Measurements from ENCODE around the gene BOC. TPM values are rescaled to one million over a fixed set of nuclear protein-coding genes. Genes with fewer than 3 reads are reported as not detected.

The BOC gene
- total RNA-seq, 1 experiment from 2014 or later: 3.5 TPM

DNA sequence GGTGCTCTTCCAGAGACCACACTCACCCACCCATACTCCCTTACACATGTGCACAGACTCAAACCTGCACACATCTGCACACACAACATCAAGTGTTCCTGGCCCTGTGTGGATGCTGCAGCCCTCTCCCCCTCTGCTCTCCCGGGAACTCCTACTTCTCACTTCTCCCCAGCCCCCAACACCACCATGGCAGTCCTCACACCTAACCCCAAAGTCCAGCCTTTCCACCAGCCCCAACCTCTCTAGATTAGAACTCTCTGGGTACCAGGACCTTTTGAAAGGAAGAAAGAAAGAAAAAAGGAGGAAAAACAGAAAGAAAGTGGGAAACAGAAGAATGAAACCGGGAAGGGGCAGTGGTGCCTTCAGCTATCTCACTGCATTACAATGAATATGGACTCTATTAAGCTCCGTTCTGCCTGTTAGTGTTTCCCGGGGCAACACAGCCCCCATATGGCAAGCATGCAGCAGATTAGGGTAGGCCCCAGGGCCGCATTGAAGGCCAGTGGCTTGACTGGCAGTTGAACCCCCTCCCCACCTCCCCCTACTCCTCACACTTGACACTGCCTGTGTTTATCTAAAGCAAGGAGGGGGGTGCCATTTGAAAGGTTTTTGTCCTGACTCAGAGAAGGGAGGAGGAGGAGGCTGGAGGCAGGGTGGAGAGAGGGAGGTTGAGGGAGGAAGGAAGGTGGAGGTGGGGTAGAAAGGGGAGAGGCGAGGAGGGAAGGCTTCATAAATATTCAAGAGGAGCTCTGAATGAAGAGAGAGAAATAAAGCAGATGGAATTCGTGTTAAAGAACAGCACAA is 30.1 kb downstream of the BOC start:
- Histone ChIP-seq H3K27me3 (ENCODE audit: insufficient read depth, low read length) (no peaks in the 10 kb centered on the region), H3K9me3 (ENCODE audit: control insufficient read depth, low read depth, low read length) (no peaks in the 10 kb centered on the region), H3K4me1 (ENCODE audit: insufficient read depth, low read length) (peaks cover 7% of the 10 kb centered on the region; the same call in 1 of the 2 replicates), H3K56ac (ENCODE audit: insufficient read length, low read depth, low read length) (no peak overlapping the region), H2BK12ac (ENCODE audit: insufficient read length, low read depth, low read length) (no peak overlapping the region), H4K5ac (ENCODE audit: insufficient read length, low read depth, low read length) (no peak overlapping the region), H3K4ac (ENCODE audit: low read depth, low read length) (no peak overlapping the region), H3K18ac (ENCODE audit: insufficient read length, low read depth, low read length) (peak overlapping the region; percentile 16), H3K27ac (ENCODE audit: insufficient read length, low read depth, low read length) (no peak overlapping the region), H3K79me2 (ENCODE audit: insufficient read depth, low read length) (no peaks in the 10 kb centered on the region), H3K14ac (ENCODE audit: insufficient read depth, low read length) (0 out of 2 replicates have a peak overlapping the region, but pooled peaks have one; percentile 2), H2AFZ (ENCODE audit: low read length) (no peak overlapping the region), H2AK5ac (ENCODE audit: insufficient read length, low read length) (no peak overlapping the region), H3K9ac (ENCODE audit: extremely low read depth, insufficient read length, low read length) (no peak overlapping the region), H3K23me2 (ENCODE audit: insufficient read length, low read depth, low read length, poor library complexity, severe bottlenecking) (no peaks in the 10 kb centered on the region), H2BK5ac (ENCODE audit: insufficient read length, low read length) (no peak overlapping the region), H4K20me1 (ENCODE audit: control insufficient read depth, insufficient read depth, insufficient read length) (no peaks in the 10 kb centered on the region), H4K8ac (replicated peaks; ENCODE audit: insufficient read length, low read depth, low read length) (no peak overlapping the region), H3T11ph (ENCODE audit: low read length) (no peak overlapping the region), H2BK120ac (ENCODE audit: low read depth, low read length, poor library complexity, severe bottlenecking) (no peak overlapping the region), H3K23ac (ENCODE audit: insufficient read length, low read depth, low read length) (no peak overlapping the region), H4K91ac (ENCODE audit: insufficient read length, low read depth, low read length) (no peak overlapping the region), H3K79me1 (ENCODE audit: insufficient read depth, low read depth, low read length, poor library complexity, severe bottlenecking) (no peaks in the 10 kb centered on the region), H2BK20ac (ENCODE audit: low read depth, low read length, poor library complexity, severe bottlenecking) (no peak overlapping the region), H3K4me2 (ENCODE audit: insufficient read depth, insufficient read length, low read length) (peak overlapping the region; percentile 9), H2BK15ac (ENCODE audit: low read depth, low read length) (no peak overlapping the region)
- H3K4me3 Mint-ChIP-seq: peak overlapping the region in 1 of 2 experiments; percentile 56; a peak in 2 of 5 replicates
- no peaks in the 10 kb centered on the region for H3K36me3 Mint-ChIP-seq (ENCODE audit: insufficient read depth in 1 of 3, low read depth in 3 of 3)
- peak overlapping the region; percentile 65 to 97 (median 75) for H3K27ac Mint-ChIP-seq
- WGBS (ENCODE audit: extremely low coverage, insufficient read length, low lambda C conversion rate): no CpG with 5 or more reads among the region's 7 CpGs
- no peaks in the 10 kb centered on the region for H3K9me3 Mint-ChIP-seq
- TF ChIP-seq, protein P1, sequence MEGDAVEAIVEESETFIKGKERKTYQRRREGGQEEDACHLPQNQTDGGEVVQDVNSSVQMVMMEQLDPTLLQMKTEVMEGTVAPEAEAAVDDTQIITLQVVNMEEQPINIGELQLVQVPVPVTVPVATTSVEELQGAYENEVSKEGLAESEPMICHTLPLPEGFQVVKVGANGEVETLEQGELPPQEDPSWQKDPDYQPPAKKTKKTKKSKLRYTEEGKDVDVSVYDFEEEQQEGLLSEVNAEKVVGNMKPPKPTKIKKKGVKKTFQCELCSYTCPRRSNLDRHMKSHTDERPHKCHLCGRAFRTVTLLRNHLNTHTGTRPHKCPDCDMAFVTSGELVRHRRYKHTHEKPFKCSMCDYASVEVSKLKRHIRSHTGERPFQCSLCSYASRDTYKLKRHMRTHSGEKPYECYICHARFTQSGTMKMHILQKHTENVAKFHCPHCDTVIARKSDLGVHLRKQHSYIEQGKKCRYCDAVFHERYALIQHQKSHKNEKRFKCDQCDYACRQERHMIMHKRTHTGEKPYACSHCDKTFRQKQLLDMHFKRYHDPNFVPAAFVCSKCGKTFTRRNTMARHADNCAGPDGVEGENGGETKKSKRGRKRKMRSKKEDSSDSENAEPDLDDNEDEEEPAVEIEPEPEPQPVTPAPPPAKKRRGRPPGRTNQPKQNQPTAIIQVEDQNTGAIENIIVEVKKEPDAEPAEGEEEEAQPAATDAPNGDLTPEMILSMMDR (conservative IDR thresholded peaks at IDR 0.05): no peak
- H3K4me1 Mint-ChIP-seq: peaks cover 45 to 56% of the 10 kb centered on the region in 2 experiments
- peak; percentile 86 for DNase-seq
- H3K27me3 Mint-ChIP-seq (ENCODE audit: low read depth): no peaks in the 10 kb centered on the region
